Uterus (tissue), 4 donors: ENCODE data around the gene WSB1. TPM values are rescaled to one million over a fixed set of nuclear protein-coding genes. Genes with fewer than 3 reads are reported as not detected.

ENCODE experiments used
- DNase-seq, 2 donors: peaks; one replicate each; pipeline ENCODE4 v3.0.0-alpha.2; 2019 to 2020
- H3K27ac ChIP-seq, 2 donors: fragments of 200-600 bp; sonication (generic); 1 replicate in 1 of 2; 2 replicates in 1 of 2; pipeline ENCODE4 v1.5.1; 2016 to 2018
- H3K27me3 ChIP-seq, 2 donors: fragments of 200-600 bp; sonication (generic); one replicate each; pipeline ENCODE4 v1.5.1; 2018 to 2019; ENCODE audit warnings: control low read depth in 1 of 2
- H3K36me3 ChIP-seq, 2 donors: fragments of 200-600 bp; sonication (generic); one replicate each; pipeline ENCODE4 v1.5.1; 2019; ENCODE audit warnings: control low read depth in 1 of 2
- H3K4me1 ChIP-seq, 2 donors: fragments of 200-600 bp; sonication (generic); one replicate each; pipeline ENCODE4 v1.5.1; 2018 to 2019; ENCODE audit warnings: control low read depth in 1 of 2
- H3K4me3 ChIP-seq, 2 donors: fragments of 200-600 bp; sonication (generic); 1 replicate in 1 of 2; 2 replicates in 1 of 2; pipeline ENCODE4 v1.5.1; 2018 to 2019; ENCODE audit warnings: mild to moderate bottlenecking in 1 of 2
- H3K9me3 ChIP-seq, 2 donors: fragments of 200-600 bp; sonication (generic); one replicate each; pipeline ENCODE4 v1.5.1; 2019; ENCODE audit warnings: control low read depth in 1 of 2
- POLR2A ChIP-seq, 2 donors: fragments of 450-650 bp; IDR thresholded peaks; one replicate each; pipeline ENCODE4 v1.6.1; 2016; ENCODE audit warnings: antibody characterized with exemption in 2 of 2, mild to moderate bottlenecking in 1 of 2, moderate library complexity in 1 of 2
- intact Hi-C: fragments of 100-400 bp; cut with DNase I; formaldehyde crosslinking; loops from one replicate; pipeline ENCODE4 v1.15.1; 2023; ENCODE audit warnings: low total_unique reads
- total RNA-seq, 4 donors: library from RNA; depleted of rRNA in 3 of 4; stranded (reverse); fragments of >200 nt in 3 of 4; gene quantifications; one replicate each; pipeline versions ENCODE4 v1.1.0 to v1.2.4, GENCODE V29; 2014 to 2023
- TF ChIP-seq, protein P1 (sequence below), 4 experiments: fragments of 200-600 bp in 2 of 4; fragments of 450-650 bp in 2 of 4; sonication (generic) in 2 of 4; IDR thresholded peaks; one replicate each; pipeline ENCODE4 v1.5.1; 2016 to 2019; ENCODE audit warnings: antibody characterized with exemption in 4 of 4, mild to moderate bottlenecking in 2 of 4, moderate library complexity in 1 of 4
- donor health status: DM: yes; HTN: yes; CAD: no.

WSB1 gene
- total RNA-seq, 4 donors from 2014 or later = 140 to 421 (median 354) TPM

DNA sequence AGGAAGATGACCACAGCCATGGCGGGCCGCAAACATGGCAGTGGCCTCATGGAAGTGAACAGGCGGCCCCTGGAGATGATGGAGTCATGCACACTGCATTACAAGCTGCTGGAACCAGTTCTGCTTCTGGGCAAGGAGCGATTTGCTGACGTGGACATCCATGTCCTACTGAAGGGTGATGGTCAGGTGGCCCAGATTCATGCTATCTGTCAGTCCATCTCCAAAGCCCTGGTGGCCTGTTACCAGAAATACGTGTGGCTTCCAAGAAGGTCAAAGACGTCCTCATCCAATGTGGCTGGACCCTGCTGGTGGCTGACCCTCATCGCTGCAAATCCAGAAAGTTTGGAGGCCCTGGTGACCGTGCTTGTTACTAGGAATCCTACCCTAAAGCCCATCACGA lies 13.4 kb upstream of the WSB1 start:
- H3K27me3 ChIP-seq = no peaks in the 10 kb centered on the region
- no peaks in the 10 kb centered on the region for H3K36me3 ChIP-seq
- intact Hi-C loops = no loop called here
- H3K27ac ChIP-seq = no peak overlapping the region
- no peaks in the 10 kb centered on the region for H3K4me1 ChIP-seq
- no peaks in the 10 kb centered on the region for H3K9me3 ChIP-seq
- no peak overlapping the region for H3K4me3 ChIP-seq
- no peak for TF ChIP-seq POLR2A (IDR thresholded peaks at IDR 0.05)
- TF ChIP-seq, protein P1, sequence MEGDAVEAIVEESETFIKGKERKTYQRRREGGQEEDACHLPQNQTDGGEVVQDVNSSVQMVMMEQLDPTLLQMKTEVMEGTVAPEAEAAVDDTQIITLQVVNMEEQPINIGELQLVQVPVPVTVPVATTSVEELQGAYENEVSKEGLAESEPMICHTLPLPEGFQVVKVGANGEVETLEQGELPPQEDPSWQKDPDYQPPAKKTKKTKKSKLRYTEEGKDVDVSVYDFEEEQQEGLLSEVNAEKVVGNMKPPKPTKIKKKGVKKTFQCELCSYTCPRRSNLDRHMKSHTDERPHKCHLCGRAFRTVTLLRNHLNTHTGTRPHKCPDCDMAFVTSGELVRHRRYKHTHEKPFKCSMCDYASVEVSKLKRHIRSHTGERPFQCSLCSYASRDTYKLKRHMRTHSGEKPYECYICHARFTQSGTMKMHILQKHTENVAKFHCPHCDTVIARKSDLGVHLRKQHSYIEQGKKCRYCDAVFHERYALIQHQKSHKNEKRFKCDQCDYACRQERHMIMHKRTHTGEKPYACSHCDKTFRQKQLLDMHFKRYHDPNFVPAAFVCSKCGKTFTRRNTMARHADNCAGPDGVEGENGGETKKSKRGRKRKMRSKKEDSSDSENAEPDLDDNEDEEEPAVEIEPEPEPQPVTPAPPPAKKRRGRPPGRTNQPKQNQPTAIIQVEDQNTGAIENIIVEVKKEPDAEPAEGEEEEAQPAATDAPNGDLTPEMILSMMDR (IDR thresholded peaks at IDR 0.05) = no peak
- no peak for DNase-seq

GRCh38 chr17:27281438-27281837 lies 12.5 kb upstream of the WSB1 start:
- no peak for DNase-seq
- H3K36me3 ChIP-seq = no peaks in the 10 kb centered on the region
- no peak overlapping the region for H3K4me3 ChIP-seq
- TF ChIP-seq POLR2A (IDR thresholded peaks at IDR 0.05) = no peak
- TF ChIP-seq, protein P1 (IDR thresholded peaks at IDR 0.05) = no peak
- no peaks in the 10 kb centered on the region for H3K27me3 ChIP-seq
- H3K4me1 ChIP-seq = no peaks in the 10 kb centered on the region
- no peak overlapping the region for H3K27ac ChIP-seq
- intact Hi-C loops = no loop called here
- H3K9me3 ChIP-seq = no peaks in the 10 kb centered on the region

GRCh38 chr17:27282054-27282551 lies 11.8 kb upstream of the WSB1 start:
- H3K27me3 ChIP-seq = no peaks in the 10 kb centered on the region
- no peaks in the 10 kb centered on the region for H3K9me3 ChIP-seq
- peak overlapping the region in 1 of 2 donors; percentile 31 for H3K27ac ChIP-seq
- H3K4me1 ChIP-seq = no peaks in the 10 kb centered on the region
- no peaks in the 10 kb centered on the region for H3K36me3 ChIP-seq
- peak in 1 of 2 donors; percentile 54 for DNase-seq
- no peak overlapping the region for H3K4me3 ChIP-seq
- intact Hi-C loops = no loop called here
- TF ChIP-seq POLR2A (IDR thresholded peaks at IDR 0.05) = no peak
- TF ChIP-seq, protein P1 (IDR thresholded peaks at IDR 0.05) = no peak

- H3K27ac ChIP-seq = no peak overlapping the region
- intact Hi-C loops = no loop called here
- no peak for DNase-seq
- H3K36me3 ChIP-seq = no peaks in the 10 kb centered on the region
- no peaks in the 10 kb centered on the region for H3K4me1 ChIP-seq
- TF ChIP-seq, protein P1 (IDR thresholded peaks at IDR 0.05) = no peak
- TF ChIP-seq POLR2A (IDR thresholded peaks at IDR 0.05) = no peak
- H3K4me3 ChIP-seq = no peak overlapping the region
- H3K9me3 ChIP-seq = no peaks in the 10 kb centered on the region
- H3K27me3 ChIP-seq = no peaks in the 10 kb centered on the region
These were observed 10.9 kb upstream of the WSB1 start for GRCh38 chr17:27283060-27283459.

GRCh38 chr17:27283751-27284150 lies 10.2 kb upstream of the WSB1 start:
- H3K36me3 ChIP-seq = no peaks in the 10 kb centered on the region
- no peak overlapping the region for H3K27ac ChIP-seq
- H3K9me3 ChIP-seq = no peaks in the 10 kb centered on the region
- DNase-seq = no peak
- H3K4me1 ChIP-seq = no peaks in the 10 kb centered on the region
- intact Hi-C loops = no loop called here
- TF ChIP-seq, protein P1 (IDR thresholded peaks at IDR 0.05) = no peak
- TF ChIP-seq POLR2A (IDR thresholded peaks at IDR 0.05) = no peak
- H3K27me3 ChIP-seq = no peaks in the 10 kb centered on the region
- H3K4me3 ChIP-seq = no peak overlapping the region
